NCI-H2029 (cell line): ENCODE measurements around the gene FHIT.
A peak's percentile ranks its signal among the peaks of the same experiment; 100 is the strongest.

ENCODE experiments used
- DNase-seq: peaks from one replicate; lab custom pipeline; 2025; lab: John Stamatoyannopoulos, UW

The FHIT gene

DNA sequence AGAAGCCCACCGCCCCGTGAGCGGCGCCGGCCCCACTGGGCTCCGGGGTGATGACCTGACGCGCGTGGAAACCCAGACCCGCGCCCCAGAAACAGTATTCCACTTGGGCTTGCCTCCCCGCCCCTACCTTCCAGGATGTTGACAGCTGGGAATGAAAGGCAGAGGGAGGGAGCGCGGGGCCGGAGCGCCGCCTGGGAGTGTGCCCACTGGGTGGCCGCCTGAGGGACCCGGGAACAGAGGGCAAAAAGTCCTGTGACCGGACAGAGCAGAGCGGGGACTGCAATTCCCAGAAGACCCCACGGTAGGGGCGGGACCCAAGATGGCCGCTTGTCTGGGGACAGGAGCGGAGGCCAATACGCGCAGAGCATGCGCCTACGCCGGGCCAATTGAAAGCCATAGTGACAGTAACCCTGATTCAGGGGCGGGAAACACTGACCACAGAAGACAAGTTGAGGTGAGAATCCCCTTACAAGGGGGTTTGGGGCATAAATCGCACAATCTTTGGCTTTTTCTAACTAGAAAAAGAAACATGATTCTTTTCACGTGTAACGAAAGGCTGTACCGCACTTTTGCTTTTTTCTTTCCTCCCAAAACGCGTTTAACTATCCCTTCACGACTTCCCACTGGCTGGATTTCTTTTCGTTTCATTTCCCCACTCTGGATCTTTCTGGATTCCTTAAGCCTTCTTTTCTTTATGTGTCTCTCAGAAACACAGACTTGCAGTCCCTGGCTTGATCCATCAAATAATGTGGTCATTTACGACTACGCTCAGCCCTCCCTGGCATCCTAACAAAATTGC, at the start of gene FHIT:
Gene FHIT, minus strand, starts transcription at position 279 of the 799 bp plus-strand sequence.
- DNase-seq = peak; percentile 65

DNA sequence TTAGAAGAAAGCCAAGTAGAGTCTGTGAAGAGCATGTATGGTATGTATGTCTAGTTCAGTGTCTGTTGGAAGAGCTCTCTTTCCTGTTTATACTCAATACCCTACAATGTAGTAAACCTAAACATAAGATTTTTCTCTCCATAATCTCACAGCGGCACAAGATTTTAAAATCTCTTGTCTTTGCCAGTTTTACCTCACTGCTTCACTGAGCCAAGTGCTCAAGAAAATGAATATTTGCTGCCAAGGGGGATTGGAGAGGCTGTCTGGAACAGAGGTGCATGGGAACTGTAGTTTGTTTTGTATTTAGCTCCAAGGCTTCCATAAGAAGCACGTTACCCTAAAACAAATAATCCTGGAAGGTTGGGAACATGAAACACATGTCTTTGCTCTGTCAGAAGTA, 49.5 kb upstream of the FHIT start:
- DNase-seq = no peak

- no peak for DNase-seq
These were observed 48.7 kb upstream of the FHIT start for GRCh38 chr3:61300006-61300380.

DNA sequence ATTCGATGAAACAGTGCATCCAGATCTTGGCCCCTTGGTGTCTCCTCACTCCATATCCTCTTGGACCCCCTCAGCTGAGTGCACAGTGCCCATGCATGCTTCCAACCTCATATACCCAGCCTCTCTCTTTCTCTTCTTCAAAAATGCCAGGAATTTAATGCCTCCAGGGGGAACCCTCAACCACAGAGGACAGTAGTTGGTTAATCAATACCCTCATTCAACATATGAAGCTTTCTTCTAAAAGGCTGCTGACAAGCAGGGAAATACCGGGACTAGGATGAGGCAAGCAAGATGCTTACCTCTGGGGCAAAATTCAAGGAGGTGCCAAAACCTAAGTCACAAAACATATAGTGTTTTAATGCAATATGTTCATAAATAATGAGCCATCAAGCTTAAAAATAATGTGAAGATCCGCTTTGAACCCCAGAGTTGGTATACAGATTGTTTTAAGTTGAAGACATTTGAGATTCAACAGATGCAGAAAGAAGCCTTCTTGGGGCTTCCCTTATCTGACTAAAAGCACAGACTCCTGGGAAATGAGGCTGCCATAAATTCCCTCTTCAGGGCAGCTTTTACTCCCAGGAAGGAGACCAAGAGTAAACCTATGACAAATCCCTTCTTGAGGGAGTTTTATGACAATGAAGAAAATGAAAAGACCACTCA, 48.2 kb upstream of the FHIT start:
- DNase-seq = no peak

- no peak for DNase-seq
These were observed 46.6 kb upstream of the FHIT start for GRCh38 chr3:61297821-61298220.

DNA sequence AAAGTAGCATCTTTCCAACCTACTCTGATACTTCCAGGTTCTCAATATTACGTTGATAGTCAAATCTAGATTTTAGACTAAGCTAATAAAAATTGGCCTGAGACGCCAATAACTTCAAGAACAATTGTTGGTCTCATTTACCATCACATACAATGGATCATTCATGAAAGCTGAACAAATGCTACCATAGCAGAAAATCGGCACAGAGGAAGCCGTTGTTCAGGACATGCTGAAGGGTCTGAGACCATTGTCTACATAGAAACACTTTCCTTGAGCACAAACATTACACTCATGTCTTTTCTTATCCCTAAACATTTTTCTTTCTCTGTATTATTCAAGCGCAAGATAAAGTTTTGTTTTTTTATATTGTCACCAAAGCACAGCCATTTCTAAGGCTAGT, 37.2 kb upstream of the FHIT start:
- no peak for DNase-seq

DNA sequence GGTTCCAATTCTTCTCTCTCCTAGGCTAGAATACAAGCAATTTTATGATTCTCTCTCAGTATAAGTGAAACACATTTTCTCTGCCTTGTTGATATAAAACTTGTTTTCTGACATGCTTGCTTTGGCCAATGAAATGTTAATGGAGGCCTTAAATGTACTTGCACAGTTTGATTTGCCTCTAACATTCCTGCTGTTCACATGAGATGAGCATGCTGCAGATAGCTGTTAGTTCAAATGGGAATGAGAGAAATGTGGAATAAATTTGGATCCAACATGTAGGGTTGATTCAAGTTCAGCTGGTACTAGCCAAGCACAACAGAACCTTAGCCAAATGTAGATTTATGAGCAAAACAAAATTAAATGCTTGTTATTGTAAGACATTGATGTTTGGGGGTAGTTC, 32.6 kb upstream of the FHIT start:
- DNase-seq = no peak

DNA sequence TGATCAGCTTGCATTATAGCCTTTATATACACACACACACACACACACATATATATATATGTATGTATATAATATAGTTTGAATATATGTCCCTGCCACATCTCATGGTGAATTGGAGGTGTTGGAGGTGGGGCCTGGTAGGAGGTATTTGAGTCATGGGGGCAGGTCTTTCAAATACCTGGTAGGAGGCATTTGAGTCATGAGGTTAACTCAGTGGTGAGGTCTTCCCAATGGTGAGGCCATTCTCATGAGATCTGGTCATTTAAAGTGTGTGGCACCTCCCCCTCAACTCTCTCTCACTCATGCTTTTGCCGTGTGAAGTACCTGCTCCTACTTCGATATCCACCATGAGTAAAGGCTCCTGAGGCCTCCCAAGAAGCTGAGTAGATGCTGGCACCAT, 27.5 kb upstream of the FHIT start:
- no peak for DNase-seq

DNA sequence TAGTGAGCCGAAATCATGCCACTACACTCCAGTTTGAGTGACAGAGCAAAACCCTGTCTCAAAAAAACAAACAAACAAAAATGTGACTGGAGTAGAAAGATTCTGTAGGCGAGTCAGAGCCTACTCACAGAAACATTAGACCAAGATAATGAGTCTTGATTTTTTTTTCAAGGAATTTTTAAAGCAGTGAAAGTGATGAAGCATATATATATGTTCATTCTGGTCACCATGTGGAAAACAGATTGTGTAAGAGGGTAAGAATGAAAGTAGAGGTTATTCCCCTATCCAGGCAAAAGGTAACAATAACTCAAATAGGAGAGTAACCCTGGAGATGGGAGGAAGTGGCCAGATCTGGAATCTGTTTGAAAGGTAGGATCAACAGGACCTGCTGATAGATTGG, 26.2 kb upstream of the FHIT start:
- no peak for DNase-seq

GRCh38 chr3:61269435-61269834, 18.2 kb upstream of the FHIT start:
- DNase-seq = no peak

- DNase-seq = no peak
These were observed 17.4 kb upstream of the FHIT start for GRCh38 chr3:61268644-61269043.

DNA sequence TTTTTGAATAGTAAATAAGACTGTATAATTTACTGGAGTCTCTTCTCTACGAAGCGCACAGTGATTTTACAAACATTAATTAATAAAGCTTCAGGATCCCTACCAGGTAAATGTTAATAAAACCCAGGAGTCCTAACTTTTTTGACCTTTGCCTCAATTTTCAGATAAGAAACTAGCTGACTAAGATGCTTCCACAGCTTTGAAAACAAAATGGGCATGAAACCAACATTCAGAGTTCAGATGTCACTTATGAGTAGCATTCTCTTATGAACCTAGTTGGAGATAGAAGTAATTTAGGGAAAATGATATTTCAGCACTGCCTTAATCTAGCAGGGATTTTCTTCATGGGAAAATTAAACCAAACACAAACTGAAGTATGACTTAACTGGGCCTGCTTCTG, 13.0 kb upstream of the FHIT start:
- no peak for DNase-seq

DNA sequence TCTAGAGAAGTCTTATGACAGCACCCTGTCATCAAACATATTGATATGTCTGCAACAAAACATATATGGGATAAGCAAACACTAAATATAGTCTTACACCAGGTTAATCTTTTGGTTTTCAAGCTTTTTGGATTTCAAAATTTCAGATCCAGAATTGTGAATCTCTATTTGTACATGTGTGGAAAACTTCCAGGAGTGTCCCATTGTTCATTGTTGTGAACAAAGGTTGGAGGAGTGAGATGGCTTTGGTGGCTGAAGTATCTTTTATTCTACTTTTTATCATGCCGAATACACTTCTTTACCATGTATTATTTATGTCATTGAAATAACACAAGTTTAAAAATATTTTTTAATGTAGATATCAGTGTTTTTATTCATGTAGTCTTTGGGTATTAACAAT, 5.9 kb upstream of the FHIT start:
- DNase-seq = no peak

GRCh38 chr3:61253756-61254155, 2.5 kb upstream of the FHIT start:
- no peak for DNase-seq

- DNase-seq = no peak
These were observed 1.6 kb upstream of the FHIT start for GRCh38 chr3:61252836-61253235.

DNA sequence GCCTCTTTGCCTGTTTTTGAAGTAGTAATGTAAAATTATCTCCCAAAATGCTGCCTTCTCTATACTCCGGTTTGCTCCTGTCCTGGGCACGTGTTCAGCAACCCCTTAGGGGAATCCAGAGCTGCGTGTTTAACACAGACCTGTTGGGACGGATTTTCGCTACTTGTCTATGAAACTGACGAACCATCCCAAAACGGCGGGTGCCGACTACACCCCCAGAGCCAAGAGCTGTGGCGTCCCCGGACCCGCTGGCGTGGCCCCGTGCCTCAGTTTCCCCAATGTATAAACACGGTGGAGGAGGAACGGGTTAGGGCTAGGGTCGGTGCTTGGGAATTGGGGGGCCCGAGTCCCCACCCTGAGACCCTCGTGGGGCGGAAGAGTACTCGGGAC, 473 bp downstream of the FHIT start:
- peak; percentile 7 for DNase-seq

DNA sequence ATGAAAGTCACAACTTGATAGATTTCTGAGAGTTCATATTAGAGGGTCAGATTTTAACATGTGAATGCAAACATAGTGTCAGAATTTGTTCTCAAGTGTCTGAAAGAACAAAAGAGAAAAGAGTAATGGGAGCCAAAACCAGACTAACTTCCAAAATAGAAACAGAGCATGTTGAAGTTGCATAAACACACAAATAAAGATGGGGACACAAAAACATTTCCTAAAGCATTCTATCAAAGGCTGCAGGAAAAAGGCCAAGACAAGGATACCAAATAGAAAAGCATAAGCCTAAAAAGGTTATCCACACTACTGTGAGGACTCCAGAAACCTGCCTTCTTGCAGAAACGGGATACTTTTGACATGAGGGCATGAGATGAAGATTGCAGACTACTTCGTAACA, 2.8 kb downstream of the FHIT start:
- DNase-seq = no peak

DNA sequence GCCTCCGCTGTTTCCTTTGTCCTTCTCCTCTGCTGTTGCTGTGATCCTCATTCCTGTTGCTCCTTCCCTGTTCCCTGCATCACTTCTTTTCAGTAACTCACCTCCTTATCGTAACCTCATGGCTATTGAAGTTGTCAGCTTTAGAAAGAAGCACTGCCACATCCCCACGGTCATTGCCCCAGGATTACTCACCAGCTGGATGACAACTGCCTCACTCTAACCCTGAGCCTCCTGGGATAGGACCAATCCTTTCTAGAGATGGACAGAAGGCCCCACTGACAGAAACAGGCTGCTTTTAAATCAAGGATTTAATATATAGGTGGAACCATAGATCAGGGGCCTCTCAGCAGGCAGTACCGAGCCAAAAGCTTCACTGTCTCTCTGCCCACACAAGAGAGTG, 4.1 kb downstream of the FHIT start:
- DNase-seq = no peak

DNA sequence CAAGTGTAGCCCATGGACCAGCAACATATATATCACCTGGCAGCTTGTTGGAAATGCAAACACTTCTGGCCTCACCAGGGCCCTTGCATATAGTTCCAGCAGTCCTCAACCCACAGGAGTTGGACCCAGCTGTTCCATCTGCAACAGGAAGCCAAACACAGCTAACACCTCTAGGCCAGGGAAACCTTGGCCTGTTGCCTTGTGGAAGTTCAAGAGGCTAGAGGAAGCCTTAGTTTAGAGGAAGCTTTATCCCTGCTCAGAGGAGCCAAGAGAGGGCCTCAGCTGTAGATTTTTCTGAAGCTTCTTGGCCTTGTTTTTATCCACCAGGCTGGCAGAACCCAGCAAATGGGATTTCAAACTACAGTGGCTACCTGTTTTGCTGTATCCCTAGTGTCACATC, 11.4 kb downstream of the FHIT start:
- peak; percentile 74 for DNase-seq

GRCh38 chr3:61237858-61238257, 13.4 kb downstream of the FHIT start:
- DNase-seq = no peak

DNA sequence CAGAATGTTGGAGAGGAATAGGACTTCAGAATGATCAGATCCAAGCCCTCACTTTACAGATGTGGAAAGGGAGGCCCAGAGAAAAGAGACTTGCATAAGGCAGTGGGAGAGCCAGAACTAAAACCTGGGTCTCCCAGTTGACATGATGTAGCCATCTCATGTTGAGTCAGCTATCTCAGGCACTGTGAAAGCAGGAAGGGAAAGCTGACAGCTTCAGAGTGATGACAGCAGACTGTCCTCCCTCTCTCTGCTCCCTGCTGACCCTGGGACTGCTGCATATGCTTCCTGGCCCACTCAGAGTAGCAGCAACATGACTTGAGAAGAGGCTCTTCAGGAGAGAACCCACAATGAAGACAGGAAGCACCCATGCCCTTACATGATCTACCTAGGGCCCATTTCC, 14.7 kb downstream of the FHIT start:
- no peak for DNase-seq

- DNase-seq = no peak
These were observed 17.5 kb downstream of the FHIT start for GRCh38 chr3:61233746-61234145.

DNA sequence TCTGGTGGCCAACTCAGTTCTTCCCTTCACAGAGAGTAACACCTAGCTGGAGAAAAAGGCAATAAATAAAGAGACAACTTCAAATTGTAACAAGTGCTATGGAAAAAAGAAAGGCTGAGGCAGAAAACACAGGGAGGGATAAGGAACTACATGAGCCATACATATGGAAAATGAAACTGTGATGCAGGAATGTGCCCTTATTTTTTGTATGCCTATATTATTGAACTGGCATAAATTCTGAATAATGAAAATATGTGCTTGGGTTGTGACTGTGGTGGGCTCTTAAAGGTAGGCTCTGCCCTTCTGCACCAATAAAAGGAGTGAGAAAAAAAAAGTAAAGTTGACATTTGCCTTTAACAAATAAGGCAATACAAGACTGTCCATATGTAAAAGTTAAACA, 19.6 kb downstream of the FHIT start:
- DNase-seq = no peak

- DNase-seq = no peak
These were observed 23.5 kb downstream of the FHIT start for GRCh38 chr3:61227799-61228198.
